EH (cell line): ENCODE measurements around the gene LY86.

ENCODE experiments used
- DNase-seq: peaks from one replicate; pipeline ENCODE4 v3.0.0-alpha.2; 2015; ENCODE audit warnings: low read depth

LY86 gene

GRCh38 chr6:6682225-6682624, 93.7 kb downstream of the LY86 start:
- DNase-seq = no peak

GRCh38 chr6:6683969-6684833, 95.7 kb downstream of the LY86 start:
- DNase-seq = no peak

- no peak for DNase-seq
Observed at GRCh38 chr6:6685249-6686040, 96.9 kb downstream of the LY86 start.

DNA sequence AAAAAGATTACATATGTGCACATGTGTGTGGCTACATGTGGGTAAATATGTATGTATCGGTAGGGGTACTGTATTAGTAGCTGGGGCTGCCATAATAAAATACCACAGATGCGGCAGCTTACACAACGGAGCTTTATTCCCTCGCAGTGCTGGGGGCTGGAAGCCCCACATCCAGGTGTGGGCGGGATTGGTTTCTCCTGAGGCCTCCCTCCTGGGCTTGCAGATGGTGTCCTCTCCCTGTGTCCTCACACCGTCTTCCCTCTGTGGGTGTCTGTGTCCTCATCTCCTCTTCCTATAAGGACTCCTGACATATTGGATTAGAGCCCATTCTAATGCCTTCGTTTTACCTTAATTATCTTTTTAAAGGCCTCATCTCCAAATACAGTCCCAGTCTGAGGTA, 97.7 kb downstream of the LY86 start:
- no peak for DNase-seq

DNA sequence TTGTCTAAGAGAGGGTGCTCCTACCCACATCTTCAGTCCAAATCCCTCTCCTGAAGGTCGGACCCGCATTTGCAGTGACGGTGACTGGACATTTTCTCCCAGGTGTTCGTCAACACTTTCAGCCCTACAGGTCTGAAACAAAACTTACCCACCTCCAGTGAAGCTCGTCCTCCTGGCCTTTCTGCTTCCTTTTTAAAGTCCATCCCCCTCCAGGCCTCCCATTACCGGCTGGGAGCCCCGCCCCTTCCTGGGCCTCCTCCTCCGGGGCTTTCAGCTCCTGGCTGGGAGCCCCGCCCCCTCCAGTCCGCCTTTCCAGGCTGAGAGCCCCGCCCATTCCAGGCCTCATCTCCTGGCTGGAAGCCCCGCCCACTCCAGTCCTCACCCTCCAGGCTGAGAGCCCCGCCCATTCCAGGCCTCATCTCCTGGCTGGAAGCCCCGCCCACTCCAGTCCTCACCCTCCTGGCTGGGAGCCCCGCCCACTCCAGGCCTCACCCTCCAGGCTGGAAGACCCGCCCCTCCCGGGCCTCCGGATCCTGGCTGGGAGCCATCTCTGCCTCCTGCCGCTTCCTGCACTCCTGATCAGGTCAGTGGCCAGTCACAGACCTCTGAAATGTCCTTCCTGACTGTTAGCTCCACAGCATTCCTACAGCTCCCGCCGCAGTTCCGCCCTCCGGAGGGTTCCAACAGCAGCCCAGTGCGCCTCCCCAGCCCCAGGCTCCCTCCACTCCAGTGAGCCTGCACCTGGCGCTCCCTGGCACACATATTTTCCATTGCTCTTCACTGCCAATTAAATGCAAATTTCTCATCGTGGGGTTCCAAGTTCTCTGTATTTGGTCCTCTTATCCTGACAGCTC, 98.5 kb downstream of the LY86 start:
- DNase-seq = peak; percentile 74

DNA sequence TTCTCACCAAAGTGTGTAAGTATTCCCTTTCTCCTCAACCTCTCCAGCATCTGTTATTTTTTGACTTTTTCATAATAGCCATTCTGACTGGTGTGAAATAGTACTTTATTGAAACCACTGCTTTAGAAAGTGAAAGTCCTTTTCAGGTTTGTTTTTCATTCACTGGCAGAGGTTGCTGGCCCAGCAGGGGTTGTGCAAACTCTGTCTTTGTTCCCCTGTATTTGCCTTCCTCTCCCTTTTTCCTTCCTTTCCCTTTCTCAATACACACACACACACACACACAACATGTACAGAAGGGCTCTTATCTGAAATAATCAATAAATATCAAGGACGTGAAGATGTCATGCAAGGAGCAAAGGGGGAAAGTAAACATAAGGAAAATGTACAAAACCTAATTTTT, 99.8 kb downstream of the LY86 start:
- DNase-seq = no peak

- no peak for DNase-seq
Observed at GRCh38 chr6:6688951-6689350, 100.4 kb downstream of the LY86 start.

GRCh38 chr6:6689400-6690143, 101.1 kb downstream of the LY86 start:
- DNase-seq = peak; percentile 33

DNA sequence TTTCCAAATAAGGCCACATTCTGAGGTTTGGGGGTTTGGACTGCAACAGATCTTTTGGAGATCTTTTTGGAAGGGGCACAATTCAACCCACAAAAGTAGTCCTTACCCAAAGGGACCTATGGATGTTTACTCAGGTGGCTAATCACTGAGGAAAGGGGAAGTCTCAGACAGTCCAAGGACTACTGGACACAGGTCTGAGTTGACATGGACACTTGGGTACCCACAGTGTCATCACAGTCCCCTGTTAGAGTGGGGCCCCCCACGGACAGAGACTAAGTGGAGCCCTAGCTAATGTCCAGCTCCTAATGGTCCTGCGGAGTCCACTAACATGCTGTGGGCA, 101.6 kb downstream of the LY86 start:
- DNase-seq = no peak

GRCh38 chr6:6694368-6694780, 105.9 kb downstream of the LY86 start:
- DNase-seq = no peak

DNA sequence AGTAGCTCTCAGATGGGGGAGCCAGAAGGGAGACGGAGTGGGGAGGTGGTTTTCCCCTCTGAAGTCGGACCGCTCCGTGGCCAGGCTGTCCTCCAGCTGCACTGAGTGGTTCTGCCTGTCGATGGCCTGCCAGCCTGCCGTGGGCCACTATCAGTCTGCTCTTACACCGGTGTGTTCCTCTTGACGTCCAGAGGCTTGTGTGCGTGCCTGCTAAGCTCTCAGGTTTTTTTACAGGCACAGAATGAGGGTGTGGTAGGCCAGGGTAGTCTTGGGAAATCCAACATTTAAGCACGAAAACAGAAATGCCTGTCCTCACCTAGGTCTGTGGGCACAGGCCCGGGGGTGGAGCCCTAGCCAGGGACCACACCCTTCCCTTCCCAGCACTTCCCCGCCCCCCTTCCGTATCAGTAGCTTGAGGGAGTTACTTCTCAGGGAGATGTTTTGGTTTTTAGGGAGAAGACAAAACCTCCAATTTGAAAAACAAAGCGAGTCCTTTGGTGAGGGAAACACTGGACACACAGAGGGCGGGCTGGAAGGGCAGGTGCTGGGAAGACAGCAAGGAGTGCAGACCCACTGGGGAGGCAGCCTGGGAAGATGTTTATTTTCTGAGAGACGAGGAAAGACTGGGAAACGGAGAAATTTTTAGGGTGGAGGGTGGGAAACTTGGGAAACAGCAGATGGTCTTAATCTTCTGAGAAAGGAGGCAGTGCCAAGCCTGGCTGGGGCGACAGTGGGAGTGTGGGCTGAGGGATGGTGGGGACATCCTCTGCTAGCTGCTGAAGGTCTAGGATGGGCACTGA, 106.5 kb downstream of the LY86 start:
- DNase-seq = no peak

GRCh38 chr6:6695625-6696276, 107.2 kb downstream of the LY86 start:
- DNase-seq = peak; percentile 26

- peak; percentile 47 for DNase-seq
Observed at GRCh38 chr6:6696867-6697531, 108.5 kb downstream of the LY86 start.

GRCh38 chr6:6697620-6698019, 109.1 kb downstream of the LY86 start:
- DNase-seq = no peak

DNA sequence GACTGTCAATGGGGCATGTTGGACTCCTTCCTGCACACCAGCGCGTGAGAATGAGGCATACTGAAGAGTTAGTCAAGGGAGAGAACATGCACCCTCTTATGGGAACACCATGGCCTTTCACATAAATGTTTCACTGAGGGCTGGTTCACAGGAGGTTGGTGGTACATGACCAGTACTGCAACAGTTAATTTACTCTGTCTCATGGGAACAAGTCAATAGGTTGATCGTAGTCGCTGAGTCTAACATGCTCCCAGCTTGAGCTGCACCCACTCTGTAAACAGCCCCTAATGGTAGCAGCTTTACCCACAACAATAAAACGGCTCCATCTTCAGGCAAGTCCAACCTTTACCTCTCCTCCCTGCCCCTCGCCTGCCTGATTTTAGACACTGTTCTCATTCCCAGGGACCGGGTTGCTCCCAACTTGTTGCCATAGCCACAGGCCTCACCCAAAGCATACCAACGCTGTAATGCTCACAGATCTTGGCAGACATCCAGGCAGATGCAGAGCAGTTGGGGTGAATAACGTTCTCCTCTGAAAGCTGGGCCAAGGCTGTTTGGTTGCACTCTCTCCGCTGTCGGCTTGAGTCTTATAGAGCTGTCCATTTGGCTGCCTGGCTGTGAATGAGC, 111.3 kb downstream of the LY86 start:
- DNase-seq = peak; percentile 93

DNA sequence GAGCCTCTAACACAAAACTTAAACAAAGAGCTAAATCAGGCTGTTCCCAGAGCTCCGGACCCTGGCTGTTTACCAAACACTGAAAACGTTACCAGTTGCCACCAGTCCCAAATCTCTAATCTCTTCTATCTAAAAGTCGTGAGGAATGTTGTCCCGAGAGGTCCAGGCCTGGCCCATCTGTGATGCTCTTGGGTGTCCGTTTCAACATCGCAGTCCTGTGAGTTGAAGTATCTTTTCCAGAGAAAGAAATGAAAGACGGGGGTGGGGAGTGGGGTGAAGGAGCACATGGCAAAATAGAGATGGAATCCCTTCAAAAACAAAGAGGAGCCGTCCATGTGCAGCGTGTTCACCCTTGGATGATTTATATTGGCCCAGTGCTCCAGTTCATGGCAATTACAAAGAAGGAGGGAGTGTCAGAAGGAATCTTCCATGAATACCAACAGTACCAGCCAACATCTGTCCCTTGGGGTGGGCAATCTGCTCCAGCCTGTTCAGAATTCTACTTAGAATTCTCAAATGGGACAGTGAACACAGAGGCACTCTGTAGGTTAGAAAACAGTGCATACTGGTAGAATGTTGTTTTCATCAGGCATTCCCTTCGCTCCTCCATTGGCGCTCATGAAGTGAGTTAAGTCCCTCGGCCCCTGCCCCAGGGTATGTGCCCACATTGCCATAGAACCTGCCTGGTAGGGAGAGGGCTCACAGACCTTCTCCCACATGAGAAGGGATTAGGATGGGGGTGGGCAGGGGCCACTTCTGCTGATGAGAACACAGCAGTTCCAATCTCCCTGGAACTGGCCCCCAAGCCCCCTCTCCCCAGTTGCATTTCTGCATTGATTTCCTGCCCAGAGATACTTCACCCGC, 112.1 kb downstream of the LY86 start:
- no peak for DNase-seq

- DNase-seq = no peak
Observed at GRCh38 chr6:6701864-6702263, 113.3 kb downstream of the LY86 start.

DNA sequence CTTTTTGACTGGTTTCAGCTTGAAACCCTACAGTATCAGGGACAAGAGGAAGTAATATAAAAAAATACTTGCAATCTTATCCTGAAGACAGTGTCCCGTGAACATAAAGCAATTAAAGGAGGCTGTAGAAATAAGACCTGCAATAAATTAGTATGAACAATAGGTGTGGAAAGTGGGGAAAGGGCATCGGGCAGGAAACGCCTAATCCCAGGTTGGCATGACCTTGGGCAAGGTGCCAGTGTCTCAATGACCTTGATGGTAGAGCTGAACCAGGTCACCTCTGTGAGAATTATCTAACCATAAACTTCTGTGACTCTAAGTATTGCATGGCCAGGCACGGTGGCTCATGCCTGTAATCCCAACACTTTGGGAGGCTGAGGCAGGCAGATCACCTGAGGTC, 115.2 kb downstream of the LY86 start:
- DNase-seq = no peak
